HG02623 (cell line): ENCODE results near the gene MLANA.

Experiments
- ATAC-seq: cut with Tn5 transposase; IDR thresholded peaks from one replicate; pipeline ENCODE4 v1.9.1; 2021; ENCODE audit warnings: moderate library complexity; ENCODE audit not compliant: unreplicated experiment

MLANA gene

DNA sequence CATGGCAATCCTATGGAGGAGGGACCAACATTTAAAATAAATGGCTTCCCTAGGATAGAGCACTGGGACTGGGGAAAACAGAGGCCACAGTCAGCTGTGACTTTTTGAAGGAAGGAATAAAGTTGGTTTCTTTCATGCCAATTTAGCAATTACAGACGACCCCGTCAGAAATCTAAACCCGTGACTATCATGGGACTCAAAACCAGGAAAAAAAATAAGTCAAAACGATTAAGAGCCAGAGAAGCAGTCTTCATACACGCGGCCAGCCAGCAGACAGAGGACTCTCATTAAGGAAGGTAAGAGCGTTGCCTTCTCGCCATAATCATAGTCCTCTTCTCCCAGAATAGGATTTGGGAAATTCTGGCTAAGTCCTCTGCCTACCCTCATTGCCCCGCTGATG, at the start of gene MLANA:
TSS of gene MLANA (plus strand) at position 249 of the 400 bp plus-strand sequence. CDS start 1,586 bp downstream, outside the sequence.
- ATAC-seq = no peak

DNA sequence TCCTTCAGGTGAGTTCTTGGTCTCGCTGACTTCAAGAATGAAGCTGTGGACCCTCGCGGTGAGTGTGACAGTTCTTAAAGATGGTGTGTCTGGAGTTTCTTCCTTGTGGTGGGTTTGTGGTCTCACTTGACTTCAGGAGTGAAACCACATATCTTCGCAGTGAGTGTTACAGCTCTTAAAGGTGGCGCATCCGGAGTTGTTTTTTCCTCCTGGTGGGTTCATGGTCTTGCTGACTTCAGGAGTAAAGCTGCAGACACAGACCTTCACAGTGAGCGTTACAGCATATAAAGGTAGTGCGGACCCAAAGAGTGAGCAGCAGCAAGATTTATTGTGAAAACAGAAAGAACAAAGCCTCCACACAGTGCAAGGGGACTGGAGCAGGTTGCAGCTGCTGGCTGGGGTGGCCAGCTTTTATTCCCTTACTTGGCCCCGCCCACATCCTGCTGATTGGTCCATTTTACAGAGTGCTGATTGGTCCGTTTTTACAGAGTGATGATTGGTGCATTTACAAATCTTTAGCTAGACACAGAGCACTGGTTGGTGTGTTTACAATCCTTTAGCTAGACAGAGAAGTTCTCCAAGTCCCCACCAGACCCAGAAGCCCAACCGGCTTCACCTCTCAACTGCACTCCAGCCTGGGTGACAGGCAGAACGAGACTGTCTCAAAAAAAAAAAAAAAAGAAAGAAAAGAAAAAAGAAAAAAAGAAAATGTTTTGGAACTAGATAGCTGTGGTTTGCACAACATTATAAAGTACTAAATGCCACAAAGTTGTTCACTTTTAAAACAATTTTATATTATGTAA, 48.7 kb upstream of the MLANA start:
- ATAC-seq = no peak

DNA sequence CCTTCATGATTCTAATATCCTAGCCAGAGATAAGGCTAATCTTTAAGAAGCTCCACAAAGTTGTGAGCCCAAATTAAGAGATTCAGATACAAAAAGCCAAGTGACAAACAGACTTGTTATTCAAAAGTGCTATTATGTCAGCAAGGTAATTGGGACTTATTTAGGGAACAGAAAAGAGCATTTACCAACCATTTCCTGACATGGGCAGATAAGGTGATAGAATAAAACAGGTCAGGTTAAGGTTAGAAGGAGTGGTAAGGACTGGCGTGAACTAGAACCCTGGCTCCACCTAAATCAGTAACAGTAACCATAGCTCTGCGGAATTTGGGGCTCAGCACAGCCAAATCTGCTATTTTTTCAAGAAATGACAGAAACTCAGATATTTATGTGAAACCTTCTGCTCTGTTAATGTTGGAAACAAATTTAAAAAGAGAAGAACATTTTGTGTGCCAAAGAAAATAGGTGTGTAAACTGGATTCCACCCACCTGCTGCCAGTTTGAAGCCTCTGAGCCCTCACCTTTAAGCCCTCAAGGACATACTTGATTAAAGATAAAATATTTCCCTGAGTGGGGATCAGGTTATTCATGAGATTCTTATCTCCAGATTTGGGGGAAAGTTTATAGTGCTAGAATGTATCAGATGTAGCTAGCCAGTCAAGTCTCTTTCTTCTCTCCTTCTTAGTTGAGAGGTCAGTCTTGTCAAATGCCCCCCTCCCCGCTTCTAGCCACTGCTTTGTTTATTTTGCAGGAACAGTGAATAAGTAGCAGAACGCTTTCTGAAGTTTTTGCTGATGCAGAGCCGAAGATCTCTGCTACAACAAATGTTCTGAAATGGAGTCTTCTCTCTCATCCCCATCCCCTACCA, 47.5 kb upstream of the MLANA start:
- ATAC-seq = no peak

- no peak for ATAC-seq
Observed at GRCh38 chr9:5843794-5844471, 46.8 kb upstream of the MLANA start.

DNA sequence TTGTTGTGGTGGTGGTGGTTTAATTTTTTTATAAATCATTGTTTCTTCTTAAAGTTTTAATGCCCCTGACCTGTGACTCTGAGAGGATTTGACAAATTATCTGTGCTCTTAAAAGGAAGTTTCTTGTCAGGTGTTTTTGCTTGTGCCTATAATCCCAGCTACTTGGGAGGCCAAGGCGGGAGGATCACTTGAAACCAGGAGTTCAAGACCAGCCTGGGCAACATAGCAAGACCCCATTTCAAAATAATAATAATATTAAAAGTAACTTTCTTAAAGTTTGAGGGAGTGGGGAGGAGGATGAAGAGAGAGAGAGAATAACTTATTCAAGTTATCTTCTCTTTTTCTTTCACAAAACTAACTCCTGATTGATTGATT, 45.5 kb upstream of the MLANA start:
- no peak for ATAC-seq

GRCh38 chr9:5846096-5846495, 44.6 kb upstream of the MLANA start:
- ATAC-seq = no peak

DNA sequence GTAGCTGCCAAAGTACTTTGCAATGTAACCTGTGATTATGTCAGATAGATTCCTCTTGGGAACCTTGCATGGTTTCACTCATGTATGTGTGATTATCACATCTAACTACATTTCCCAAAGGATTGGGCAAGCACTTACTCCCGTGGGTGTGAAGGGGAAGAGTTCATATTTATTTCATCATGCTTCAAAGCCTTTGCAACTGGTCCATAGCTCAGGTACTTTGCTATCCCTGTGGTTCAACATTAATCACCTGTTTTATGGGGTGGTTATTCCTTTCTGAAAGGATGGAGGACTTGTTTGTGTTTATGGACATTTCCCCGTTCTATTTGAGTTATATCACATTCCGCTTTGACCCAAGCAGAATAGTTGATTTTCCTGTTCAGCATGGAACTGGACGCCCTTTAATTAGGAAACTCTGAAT, 44.2 kb upstream of the MLANA start:
- ATAC-seq = no peak

DNA sequence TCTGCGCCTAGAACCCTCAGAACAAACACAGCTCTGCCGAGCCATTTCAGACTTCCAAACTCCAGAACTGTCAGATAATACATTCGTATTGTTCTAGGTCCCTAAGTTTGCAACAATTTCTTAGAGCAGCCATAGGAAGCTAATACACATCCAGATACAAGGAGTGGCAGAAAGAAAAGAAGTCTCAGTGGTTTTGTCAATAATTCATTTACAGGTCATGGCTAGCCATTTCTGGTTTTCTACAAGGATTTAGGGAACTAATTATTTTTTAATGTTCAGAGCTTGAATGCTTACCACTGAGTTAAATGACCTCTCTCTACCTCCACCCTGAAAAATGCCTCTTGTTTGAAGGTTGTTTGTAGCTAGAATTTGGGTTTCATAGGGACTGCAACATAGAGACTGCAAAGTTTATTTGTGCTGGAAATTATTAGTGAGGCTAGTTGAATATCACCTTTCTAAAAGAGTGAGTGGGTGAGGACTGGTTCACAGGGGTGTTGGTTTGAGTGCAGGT, 42.3 kb upstream of the MLANA start:
- ATAC-seq = no peak

GRCh38 chr9:5850724-5851122, 40.0 kb upstream of the MLANA start:
- ATAC-seq = no peak

DNA sequence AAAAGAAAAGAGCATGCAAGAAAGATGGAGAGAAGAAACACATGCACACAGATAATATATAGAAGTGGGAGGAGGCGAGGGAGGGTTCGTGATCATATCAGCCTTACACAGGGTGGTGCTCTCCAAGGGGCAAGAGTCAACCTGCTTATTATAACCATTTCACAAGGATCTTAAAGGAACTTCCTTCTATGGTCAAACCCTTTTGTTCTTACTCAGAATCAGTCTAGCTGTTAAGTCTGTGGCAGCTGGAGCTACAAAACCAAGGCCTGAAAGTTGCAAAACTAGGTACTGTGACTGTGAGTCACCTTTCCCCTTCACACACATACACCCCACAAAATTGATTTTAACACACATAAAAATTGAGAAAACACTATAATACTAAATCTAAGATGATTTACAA, 39.2 kb upstream of the MLANA start:
- ATAC-seq = peak; percentile 89

- ATAC-seq = no peak
Observed at GRCh38 chr9:5852987-5853386, 37.7 kb upstream of the MLANA start.

DNA sequence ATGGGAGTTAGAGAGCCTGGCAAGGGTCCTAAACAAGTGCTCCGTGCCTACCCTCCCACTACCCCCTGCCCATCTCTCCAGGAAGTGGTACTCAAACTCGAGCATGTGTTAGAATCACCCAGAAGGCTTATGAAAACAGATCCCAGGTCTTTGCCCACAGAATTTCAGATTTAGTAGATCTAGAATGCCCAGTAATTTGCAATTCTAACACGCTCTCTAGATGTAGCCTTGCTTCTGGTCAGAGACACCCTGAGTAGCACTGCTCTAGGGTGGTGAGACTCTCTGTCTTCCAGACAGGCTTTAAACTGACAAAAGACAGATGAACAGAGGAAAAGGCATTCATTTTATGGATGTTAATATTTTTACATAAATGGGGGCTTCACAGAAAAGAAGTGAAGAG, 37.1 kb upstream of the MLANA start:
- no peak for ATAC-seq

GRCh38 chr9:5854063-5854790, 36.5 kb upstream of the MLANA start:
- ATAC-seq = no peak

DNA sequence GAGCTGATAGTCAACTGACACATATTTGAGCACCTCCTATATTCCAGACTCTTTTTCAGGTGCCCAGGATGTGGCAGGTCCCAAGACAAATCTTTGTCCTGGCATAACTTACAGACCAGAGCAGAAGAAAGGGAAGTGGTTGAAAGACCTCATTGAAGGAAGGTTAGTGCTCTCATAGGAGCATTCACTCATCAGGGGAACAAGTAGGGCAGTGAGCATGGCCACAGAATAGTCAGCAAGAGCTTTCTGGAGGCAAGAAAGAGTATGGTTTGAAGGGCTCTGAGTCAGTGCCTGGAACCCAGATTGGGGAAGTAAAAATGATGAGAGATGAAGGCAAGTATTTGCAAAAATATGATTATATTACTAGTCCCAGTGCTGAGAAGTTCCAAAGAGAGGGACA, 32.8 kb upstream of the MLANA start:
- no peak for ATAC-seq

DNA sequence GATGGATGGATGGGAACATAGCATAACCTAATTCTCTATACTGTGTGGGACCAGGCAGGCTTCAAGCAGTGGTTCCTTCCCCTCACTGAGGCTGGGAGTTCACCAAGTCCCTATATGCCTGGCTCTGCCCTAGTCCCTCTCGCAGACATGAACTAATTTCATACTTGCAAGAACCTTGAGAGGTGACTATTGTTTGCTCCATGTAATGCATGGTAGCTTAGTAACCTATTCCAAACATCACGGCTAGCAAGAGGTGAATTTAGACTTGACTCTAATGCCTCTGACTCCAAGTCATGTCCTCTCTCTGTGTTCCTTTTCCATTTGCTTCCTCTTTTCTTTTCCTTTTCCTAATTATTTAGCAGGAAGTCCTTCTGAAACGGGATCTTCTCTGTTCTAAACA, 31.9 kb upstream of the MLANA start:
- no peak for ATAC-seq

DNA sequence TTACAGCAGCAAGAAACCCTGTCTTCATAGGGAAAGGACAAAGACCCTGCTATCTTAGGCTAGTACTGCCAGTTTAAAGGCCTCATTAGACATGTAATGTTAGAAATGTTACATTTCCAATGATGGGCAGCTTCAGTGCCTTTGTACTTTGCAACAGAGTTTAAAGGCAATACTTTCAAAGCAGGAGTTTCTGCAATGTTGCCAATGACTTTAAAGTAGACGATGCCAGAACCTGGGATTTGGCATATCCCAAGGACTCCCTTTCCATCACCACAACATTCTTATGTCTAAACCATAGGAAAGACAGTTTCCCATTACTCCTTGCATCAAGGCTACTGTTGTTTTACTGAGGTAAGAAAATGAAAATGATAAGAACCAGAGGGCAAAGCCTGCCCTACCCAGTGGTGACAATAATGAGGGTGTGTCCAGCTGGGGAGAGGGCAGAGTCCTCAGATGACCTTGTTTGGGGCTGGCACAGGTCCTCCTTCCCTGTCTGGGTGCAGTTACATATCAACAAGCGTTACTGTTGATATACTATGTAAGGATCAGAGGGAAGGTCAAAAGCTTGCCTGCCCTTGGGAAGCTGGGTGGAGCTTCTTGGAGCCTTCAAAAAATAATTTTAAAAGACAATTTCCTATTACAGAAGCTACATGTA, 27.5 kb upstream of the MLANA start:
- ATAC-seq = no peak

DNA sequence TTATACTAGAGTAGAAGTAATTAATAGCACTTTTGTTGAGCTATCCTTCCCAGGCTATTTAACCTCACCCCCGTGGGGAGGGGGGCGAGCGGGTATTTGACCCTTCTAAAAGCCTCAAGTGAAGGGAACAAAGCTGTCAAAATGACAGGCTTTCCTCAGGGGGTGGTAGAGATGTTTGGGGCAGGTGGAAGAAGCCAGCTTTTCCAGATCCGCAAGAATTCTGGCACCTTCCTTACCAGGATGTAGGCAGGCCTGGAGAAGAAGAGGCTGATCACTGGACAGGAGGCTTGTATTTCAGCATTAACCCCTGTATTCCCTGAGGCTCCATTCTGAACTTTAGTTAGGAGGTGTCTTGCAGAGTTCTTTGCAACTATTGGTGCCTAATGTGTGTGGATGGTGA, 26.2 kb upstream of the MLANA start:
- ATAC-seq = no peak

DNA sequence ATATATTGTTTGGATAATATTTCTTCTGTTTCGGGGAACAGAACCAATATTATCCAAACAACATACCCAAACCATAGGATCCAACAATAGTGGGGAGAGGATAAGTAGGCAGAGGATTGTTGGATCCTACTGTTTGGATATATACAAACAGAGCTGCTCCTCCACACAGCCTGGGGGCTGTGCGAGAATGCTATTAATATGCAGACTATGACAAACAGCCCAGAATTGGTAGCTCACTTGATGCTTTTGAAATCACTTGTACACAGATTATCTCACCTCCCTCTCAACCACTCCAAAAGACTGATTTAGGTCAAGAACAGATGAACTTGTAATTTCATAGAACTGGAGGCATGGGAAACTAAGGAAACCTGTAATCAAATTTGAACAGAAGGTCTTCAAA, 24.4 kb upstream of the MLANA start:
- ATAC-seq = no peak

DNA sequence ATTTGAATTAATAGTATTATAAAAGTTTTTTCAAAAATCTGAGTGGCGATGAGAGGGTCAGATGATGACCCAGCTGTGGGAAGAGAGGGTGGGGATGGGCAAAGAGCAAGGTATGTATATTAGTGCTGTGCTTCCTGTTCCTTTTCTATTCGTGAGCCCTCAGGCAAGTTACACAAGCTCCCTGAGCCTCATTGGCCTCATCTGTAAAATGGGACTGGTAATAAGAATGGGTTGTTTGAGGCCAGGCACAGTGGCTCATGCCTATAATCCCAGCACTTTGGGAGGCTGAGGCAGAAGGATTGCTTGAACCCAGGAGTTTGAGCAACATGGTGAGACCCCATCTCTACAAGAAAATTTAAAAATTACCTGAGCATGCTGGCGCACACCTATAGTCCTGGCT, 24.0 kb upstream of the MLANA start:
- ATAC-seq = no peak

GRCh38 chr9:5868235-5868634, 22.5 kb upstream of the MLANA start:
- ATAC-seq = no peak
